HG02973 (cell line): ENCODE data around the gene CHST12.

Experiments
- ATAC-seq: cut with Tn5 transposase; IDR thresholded peaks from one replicate; pipeline ENCODE4 v1.9.1; 2021; ENCODE audit warnings: moderate library complexity; ENCODE audit not compliant: unreplicated experiment

CHST12 gene

DNA sequence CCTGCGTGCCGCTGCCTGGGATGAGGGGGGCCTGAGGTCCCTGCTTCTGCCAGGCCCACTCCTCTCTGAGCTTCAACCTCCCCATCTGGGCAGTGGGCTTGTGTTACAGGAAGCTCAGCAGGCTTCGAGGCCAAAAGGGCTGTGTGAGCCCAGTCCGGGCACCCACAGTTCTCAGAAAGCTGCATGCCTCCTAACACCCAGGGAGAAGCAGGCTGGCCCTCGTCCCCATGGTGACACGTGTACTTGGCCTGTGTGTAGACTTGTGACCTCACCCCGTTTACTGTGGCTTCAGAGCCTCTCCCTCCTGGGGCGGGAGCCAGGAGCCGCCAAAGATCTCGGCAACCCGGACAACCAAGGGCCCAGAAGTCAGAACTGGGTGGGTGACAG, 75.0 kb downstream of the CHST12 start:
- ATAC-seq, result no peak

DNA sequence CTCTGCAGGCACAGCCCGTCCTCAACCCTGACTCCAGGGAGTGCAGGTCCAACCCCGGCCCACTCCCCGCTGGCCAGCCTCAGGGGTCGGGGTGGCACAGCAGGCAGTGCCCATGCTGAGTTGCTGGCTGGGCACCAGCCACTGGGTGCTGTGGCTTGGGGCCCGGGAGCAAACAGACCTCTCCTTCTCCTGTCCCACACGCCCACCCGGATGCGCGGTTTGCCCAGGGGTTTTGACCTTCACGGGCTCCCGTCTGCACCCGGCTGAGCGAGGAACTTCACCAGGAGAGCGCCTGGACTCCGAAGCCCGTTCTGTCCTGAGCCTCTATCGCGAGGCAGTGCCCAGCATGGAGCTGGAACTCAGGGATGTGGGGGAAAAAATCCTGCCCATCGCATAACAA, 75.4 kb downstream of the CHST12 start:
- ATAC-seq, result no peak

DNA sequence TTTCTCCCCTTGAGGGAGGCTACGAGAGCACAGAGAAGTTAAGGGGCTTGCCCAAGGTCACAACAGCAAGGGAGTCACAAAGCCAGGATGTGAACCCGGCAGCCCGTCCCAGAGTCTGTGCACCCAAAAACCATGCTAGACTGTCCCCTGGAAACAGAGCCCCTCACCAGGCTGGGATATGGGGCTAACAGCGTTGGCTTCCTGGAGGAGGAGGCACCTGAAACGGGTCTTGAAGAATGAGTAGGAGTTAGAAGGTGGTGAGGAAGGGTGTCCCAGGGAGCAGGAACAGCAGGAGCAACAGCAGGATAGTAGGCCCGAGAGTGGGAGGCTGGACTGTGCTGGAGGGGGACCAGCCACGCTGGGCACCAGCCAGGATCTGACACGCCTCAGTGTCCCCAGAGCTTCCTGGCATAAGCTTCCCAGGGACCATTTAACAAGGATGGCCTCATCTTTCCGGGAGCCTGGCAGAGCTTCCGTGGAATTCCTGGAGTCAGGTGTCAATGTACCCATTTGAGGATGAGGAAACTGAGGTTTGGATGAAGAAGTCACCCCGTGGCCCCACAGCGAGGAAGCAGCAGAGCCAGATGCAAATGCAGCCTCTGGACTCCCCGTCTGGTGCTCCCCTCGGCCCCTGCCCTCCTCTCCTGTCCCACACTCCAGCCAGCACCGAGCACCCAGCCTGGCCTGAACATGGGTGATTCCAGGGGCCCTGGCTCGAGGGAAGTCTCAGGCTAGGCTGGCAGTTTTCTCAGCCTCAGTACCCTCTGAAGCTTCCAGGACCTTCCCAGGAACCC, 76.1 kb downstream of the CHST12 start:
- ATAC-seq, result no peak

DNA sequence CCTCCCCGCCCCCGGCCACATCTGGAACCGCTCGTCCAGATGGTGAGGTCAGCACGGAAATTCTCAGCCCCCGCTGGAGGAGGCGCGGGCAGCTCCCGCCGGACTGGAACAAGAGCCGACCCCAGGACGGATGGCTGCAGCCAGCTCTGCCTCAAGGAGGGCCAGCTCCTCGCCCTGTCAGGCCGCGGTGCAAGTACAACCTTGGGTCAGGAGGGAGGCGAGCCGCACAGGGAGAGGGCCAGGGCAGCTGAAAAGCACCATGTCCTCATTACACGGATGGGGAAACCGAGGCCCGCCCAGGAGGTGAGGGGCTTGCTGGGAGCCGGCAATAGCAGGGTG, 76.6 kb downstream of the CHST12 start:
- ATAC-seq, result no peak

DNA sequence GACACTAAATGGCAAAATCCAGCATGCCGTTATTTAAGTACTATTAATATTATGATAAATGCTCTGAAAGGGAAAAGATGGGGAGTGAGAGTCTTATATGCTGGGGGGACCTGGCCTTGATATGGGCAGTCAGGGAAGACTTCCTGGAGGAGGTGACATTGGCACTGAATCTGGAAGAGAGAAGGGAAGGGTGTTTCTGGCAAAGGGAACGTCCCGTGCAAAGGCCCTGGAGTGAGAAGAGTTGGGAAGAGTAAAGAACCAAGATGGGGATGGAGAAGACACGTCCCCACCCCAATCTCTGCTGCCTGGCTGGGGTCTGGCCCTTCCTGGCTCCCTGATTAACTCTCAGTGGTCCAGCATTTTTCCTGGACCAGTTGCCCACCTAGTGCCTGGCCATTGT, 77.8 kb downstream of the CHST12 start:
- ATAC-seq, result no peak

DNA sequence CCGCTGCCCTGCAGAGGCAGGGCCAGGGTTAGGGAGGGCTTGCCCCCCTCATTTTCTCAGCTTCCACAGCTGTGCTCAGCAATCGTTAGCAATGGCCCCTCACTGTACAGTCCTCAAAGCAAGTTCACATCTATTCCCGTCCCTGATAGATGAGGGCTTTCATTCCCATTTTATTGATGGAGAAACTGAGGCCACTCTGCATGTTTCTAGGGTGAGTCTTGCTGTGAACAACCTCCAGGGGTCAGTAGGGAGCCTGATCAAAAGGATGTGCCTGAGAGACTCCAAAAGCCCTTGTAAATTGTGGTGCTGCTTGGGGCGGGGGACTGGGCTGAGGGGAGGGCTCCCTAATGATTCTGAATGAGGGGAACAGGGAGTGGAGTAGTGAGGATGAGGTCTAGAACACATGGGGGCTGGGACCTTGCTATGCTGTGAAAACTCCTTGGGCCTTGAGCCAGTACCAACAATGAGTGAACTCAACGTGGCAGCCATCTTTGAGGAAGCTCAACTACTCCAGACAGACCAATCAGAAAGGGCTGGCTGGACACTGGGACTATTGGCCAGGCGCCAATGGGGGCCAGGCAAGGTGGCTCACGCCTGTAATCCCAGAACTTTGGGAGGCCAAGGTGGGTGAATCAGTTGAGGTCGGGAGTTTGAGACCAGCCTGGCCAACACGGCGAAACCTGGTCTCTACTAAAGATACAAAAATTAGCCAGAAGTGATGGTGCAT, 79.5 kb downstream of the CHST12 start:
- no peak for ATAC-seq

DNA sequence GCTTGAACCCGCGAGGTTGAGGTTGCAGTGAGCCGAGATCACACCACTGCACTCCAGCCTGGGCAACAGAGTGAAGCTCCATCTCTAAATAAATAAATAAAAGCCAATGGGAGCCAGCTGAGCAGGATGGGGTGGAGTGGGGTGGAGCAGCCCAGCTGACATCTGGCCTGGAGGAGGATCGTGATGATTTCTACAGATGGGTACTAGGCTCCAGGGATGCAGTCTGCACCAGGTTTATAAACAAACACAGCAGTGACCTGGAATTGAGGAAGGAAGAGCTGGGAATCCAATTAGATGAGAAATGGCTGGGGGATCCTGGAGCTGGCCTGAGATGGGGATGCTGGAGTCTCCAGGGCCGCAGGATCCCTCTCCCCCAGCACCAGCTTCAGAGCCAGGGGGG, 80.1 kb downstream of the CHST12 start:
- ATAC-seq, result no peak

DNA sequence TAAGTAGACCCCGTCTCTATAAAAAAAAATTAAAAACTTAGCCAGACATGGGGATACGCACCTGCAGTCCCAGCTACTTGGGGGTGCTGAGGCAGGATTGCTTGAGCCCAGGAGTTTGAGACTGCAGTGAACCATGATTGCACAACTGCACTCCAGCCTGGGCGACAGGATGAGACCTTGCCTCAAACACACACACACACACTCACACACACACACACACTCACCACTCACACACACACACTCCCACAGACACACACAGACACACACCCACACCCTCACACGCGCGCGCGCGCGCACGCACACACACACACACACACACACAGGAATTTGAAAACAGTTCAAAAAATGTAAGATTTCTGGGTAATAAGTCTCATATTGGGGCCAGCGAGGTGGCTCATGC, 81.5 kb downstream of the CHST12 start:
- no peak for ATAC-seq

DNA sequence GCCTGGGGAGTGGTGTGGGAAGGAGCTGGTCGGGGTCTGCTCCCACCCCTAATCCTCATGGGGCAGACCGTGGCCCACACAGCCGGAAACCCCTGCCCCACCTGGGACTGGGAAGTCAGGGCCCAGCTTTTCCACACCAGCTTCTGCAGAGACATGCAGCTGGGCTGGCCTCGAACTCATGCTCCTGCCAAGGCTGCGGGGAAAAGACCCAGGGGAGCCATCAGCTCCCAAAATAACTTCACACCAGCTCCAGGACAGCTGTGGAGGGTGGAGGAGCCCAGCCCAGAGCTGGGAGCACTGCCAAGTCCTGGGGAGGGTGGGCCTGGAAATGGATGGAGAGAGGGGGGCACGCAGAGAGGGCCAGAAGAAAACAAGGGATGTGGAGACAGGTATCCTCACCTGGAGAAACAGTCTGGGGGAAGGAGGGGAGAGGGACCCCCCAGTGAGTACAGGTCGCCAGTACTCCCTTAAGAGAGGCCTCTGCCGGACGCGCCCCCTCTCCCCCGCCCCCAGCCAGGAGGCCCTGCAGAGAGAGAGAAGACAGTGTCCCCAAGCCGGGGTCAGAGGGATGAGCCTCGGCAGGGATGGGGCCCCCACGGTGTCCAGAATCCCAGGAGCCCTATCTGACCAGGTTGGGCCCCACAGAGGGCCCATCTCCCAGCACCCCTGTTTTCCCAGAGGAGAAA, 84.3 kb downstream of the CHST12 start:
- ATAC-seq, result no peak

DNA sequence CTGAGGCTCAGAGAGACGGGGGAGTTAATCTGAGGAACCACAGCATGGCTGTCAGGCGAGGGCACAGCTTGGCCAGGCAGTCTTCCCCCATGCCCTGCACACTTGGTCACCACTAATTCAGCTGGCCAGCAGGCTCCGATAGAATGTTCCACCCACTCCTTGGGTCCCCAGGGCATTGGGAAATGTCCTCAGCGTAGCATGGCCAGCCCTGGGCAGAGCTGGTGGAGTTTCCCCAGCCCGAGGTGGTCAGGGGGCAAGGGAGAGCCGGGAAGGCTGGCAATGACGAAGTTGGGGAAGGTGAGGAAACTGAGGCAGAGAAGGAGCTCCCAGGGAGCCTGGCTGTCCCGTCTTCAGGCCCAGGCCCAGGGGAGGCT, 84.8 kb downstream of the CHST12 start:
- no peak for ATAC-seq

DNA sequence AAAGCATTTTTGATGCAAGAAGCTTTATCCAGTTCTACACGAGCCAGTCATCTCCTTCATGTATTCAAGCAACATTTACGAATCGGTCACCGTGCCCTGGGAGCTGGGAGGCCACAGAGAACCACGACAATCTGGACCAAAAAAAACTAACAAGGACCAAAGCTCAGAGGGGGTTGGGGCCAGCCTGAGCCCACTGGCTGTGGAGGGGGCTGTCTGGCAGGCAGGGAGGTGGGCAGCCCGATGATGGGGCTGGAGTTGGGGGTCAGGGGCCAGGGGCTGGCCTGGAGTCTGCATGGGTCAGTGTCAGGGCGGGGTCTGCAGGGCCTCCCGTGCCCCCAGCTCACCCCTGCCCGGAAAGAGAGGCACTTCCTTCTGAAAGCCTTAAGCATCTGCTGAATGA, 85.3 kb downstream of the CHST12 start:
- ATAC-seq, result no peak

DNA sequence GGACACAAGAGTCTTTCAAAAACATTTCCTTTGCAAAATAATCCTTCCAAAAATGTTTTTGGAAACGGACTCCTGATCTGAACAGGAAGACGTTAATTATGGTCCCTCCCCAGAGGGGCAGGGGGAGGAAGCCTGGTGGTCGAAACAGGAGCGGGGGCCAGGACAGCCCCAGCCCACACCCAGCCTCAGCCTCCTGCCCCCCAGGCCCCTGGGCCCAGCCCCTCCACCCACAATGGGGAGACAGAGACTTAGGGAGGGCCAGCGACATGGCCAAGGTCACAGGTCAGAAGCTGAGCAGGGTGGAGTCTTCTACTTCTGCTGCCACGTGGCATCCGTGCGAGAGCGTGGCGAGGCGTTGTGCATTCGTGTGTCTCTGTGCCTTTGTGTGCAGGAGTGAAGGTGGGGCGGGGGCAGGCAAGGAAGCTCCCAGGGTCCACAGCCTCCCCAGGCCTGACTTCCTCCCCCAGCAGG, 86.8 kb downstream of the CHST12 start:
- ATAC-seq, result no peak

DNA sequence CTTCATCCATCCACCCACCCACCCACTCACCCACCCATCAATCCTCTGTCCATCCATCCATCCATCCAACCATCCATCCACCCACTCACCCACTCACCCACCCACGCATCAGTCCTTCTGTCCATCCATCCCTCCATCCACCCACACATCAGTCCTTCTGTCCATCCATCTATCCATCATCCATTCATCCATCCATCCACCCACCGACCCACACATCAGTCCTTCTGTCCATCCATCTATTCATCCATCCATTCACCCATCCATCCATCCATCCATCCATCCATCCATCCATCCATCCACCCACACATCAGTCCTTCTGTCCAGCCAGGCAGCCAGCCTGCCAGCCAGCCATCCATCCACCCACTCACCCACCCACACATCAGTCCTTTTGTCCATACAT, 88.6 kb downstream of the CHST12 start:
- no peak for ATAC-seq

DNA sequence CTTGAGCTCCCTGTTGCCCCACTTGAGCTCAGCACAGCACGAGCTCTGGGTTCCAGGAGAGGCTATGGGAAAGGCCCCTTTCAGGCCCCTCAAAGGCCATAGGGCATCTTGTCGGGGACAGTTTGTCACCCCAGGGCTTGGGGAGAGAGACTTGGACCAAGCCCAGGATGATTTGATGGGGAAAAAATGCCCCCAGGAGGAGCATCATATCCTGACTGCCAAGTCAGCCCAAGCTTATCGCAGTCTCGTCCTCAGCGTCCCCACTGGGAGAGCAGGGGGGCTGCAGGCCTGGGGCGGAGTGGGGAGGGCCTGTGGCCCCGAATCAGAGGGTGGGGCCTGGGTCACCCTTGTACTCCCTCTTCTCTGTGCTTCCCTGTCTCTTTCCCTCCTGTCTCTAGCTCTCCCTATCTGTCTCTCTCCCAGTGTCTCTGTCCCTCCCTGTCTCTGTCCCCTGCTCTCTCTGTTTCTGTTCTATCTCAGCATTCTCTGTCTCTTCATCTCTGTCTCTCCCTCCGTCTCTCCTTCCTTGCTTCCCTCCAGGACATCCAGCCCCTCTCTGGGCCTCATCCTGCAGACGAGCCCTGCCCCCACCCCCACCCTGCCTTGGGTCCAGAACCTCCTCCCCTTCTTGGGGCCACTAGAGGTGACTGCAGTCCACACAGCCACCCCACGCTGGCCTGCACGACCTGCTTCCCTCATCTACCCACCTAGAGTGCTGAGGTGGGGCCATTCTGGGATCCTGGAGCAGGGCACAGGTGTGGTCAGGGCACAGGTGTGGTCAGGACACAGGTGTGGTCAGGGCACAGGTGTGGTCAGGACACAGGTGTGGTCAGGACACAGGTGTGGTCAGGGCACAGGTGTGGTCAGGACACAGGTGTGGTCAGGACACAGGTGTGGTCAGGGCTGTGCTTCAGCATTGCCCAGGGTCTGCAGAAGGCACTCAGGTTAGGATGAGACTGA, 90.1 kb downstream of the CHST12 start:
- ATAC-seq, result no peak

DNA sequence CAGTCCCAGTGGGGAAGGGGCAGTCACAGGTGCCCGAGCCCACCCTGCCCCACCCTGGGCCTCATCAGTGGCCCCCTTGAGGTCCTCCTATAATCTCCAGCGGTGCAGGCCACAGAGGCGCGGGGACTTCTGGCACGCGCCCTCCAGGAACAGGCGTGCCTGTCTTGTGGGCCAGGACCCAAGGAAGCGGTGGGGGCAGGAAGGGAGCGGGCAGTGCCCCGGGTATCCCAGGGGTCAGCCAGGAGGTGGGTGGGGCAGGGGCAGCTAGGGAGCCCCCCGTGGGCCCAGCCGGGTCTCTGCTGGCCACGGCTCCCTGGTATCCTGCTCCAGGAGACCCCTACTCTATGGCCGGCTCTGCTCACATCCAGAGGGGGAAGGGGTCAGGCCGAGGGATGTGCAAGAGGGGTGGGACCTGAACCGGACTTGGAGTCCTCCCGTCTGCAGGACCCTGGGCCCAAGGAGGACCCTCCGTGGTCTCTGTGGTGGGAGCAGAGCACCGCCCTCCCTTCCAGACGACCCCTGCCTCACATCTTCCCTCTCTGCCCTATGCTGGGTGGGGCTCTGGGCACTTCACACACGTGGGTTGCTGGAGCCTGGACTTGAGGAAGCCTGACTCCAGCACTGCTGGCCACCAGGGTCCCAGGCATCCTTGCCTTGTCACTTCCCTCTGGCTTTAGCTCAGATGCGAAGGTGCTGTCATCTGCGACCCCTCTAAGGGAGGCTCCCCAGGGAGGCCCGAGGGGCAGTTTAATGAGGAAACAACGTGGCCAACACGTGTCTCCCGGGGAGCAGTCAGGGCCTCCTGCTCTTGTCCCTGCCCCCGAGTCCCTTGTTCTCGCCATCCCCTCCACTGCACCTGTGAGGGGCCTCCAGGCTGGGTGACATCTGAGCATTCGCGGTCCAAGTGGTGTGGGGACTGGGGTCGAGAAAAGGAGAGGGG, 91.0 kb downstream of the CHST12 start:
- ATAC-seq, result no peak

DNA sequence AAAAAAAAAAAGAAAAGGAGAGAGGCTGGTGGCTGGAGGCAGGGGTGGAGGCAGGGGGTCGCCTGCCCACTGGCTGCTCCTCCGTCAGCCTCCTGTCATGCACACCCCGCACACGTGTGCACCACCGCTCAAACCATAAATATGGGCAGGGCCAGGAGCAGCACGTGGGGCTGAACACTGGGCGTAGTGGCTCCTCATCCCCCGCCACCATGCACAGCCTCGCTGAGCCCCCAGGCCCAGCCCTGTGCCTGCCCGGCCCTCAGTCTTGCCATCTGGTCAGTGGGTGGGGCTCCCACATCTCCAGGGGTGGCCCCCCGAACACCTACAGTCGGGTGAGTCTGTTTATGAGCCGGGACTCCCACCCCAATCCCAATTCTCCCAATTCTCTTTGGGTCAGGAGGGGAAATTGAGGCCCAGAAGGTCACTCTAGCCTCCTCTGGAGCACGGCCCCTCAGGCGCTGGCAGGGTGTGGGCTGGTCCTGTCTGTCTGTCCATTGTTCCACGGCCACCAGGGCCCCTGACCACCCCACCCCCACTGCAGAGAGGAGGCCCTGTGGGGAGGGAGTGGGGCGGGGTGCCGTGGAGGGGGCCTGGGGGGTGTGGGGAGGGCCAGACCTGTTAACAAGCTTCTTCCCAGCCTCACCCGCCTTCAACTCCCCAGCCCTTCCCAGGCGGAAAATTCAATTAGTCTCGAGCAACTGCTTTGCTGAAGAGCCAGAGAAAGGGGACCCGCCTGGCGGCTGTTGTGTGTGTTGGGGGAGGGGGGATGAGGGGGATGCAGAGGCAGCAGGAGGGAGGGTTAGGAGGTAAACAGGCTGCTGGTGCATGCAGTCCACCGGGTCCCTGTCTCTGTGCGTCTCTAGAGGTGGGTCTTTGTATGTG, 92.2 kb downstream of the CHST12 start:
- ATAC-seq, result no peak

DNA sequence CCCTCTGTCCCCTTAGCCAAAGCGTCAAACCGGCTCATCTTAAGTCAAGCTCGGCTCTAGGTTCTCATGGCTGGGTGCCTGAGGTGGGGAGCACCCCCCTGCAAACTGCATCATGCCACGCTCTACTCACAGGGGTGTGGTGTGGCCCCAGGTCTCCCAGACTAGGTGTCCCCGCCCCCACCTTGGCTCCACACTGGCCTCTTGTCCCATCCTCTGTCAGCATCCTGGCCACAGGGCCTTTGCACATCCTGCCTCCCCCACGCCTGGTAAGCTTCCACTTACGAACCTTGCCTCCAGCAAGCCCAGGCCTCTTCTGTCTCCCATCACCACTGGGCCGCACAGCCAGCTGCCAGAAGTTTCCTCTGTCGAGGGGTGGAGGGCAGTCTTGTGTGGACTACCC, 93.0 kb downstream of the CHST12 start:
- no peak for ATAC-seq

DNA sequence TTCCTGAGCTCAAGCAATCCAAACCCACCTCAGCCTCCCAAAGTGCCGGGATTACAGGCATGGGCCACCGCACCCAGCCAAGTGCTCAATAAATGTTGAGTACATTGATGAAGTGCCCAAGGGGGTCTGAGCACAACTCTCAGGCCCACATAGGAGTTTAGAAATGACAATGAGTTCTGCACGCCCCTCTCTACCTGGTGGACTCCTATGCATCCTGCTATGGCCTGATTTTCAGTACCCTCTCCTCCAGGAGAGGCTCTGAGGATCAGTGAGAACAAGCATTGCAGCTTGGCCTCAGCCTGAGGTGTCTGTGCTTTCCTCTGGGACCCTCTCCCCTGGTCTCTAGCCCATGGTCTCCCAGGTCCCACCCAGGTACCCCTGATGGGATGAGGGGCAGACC, 93.7 kb downstream of the CHST12 start:
- ATAC-seq, result no peak
